Adrenal gland (tissue), 5 donors: ENCODE measurements around the gene URI1.

Source experiments
- POLR2A ChIP-seq, 2 donors: fragments of 450-650 bp; IDR thresholded peaks; one replicate each; pipeline ENCODE4 v1.6.1; 2017; ENCODE audit warnings: antibody characterized with exemption in 2 of 2, mild to moderate bottlenecking in 2 of 2, moderate library complexity in 1 of 2
- TF ChIP-seq, protein P1 (sequence below), 6 experiments: fragments of 450-650 bp in 4 of 6; fragments of 200-600 bp in 2 of 6; sonication (generic) in 1 of 6; IDR thresholded peaks; 1 replicate in 5 of 6; 2 replicates in 1 of 6; pipeline versions ENCODE4 v1.5.1 to v1.8.0; 2016 to 2021; ENCODE audit warnings: antibody characterized with exemption in 6 of 6, mild to moderate bottlenecking in 2 of 6, moderate library complexity in 1 of 6
- donor health status: DM: no; HTN: no; CAD: no.

DNA sequence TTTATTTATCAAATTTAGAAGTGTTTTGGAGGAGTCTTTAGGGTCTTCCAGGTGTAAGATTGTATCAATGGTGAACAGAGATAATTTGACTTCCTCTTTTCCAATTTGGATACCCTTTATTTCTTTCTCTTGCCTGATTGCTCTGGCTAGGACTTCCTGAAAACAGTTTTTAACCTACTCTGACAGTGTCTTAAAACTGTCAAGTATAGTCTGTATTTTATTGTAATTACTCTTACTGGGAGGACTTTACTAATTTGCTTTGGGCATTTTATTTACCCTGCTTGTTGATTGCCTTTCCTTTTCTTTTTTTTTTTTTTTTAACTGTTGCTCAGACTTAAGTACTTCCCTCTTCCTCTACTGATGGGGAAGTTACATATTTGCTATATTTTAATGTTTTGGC is 81.3 kb downstream of the URI1 start:
- TF ChIP-seq, protein P1, sequence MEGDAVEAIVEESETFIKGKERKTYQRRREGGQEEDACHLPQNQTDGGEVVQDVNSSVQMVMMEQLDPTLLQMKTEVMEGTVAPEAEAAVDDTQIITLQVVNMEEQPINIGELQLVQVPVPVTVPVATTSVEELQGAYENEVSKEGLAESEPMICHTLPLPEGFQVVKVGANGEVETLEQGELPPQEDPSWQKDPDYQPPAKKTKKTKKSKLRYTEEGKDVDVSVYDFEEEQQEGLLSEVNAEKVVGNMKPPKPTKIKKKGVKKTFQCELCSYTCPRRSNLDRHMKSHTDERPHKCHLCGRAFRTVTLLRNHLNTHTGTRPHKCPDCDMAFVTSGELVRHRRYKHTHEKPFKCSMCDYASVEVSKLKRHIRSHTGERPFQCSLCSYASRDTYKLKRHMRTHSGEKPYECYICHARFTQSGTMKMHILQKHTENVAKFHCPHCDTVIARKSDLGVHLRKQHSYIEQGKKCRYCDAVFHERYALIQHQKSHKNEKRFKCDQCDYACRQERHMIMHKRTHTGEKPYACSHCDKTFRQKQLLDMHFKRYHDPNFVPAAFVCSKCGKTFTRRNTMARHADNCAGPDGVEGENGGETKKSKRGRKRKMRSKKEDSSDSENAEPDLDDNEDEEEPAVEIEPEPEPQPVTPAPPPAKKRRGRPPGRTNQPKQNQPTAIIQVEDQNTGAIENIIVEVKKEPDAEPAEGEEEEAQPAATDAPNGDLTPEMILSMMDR (IDR thresholded peaks at IDR 0.05), result no peak
- TF ChIP-seq POLR2A (IDR thresholded peaks at IDR 0.05), result no peak
